GM12891 (cell line): ENCODE measurements around the gene THSD7B.

ENCODE experiments used
- POLR2AphosphoS5 ChIP-seq: IDR thresholded peaks from 2 replicates; pipeline ENCODE4 v1.6.1; 2011; ENCODE audit warnings: low read depth, low read length, control low read depth
- TAF1 ChIP-seq: IDR thresholded peaks from 2 replicates; pipeline ENCODE4 v1.6.1; 2011; ENCODE audit warnings: low read depth, low read length, control low read depth

- TF ChIP-seq TAF1, result no peak
- no peak for TF ChIP-seq POLR2AphosphoS5
These were observed 22.6 kb downstream of the THSD7B start for GRCh38 chr2:136787970-136788369.
